Measurements from ENCODE around the gene RNF34. TPM values are rescaled to one million over a fixed set of nuclear protein-coding genes. Genes with fewer than 3 reads are reported as not detected.
A peak's percentile ranks its signal among the peaks of the same experiment; 100 is the strongest.

The RNF34 gene
- total and polyA plus RNA-seq, 2 of the 13 experiments (the other 11 are each of a cell fraction or from before 2014, with no cell fraction given) = 36.8 to 53.2 TPM

- no peak for TF ChIP-seq ZSCAN12 (CRISPR knock-in tag; IDR thresholded peaks at IDR 0.05)
- no peak for TF ChIP-seq ZNF256 (CRISPR knock-in tag; conservative IDR thresholded peaks at IDR 0.05)
- TF ChIP-seq CC2D1A (CRISPR knock-in tag; IDR thresholded peaks at IDR 0.05) = no peak
- no peak for TF ChIP-seq PHF5A (CRISPR knock-in tag; IDR thresholded peaks at IDR 0.05; ENCODE audit: low read depth, unreplicated experiment)
- TF ChIP-seq ZNF329 (CRISPR knock-in tag; IDR thresholded peaks at IDR 0.05; ENCODE audit: low read depth) = no peak
- no peak for TF ChIP-seq NR3C1 (CRISPR knock-in tag; IDR thresholded peaks at IDR 0.05)
- 0 out of 2 replicates have a peak, but pooled peaks have one; percentile 25 for TF ChIP-seq ZFP91 (CRISPR knock-in tag; IDR thresholded peaks at IDR 0.05; ENCODE audit: borderline replicate concordance)
- TF ChIP-seq ZNF687 (CRISPR knock-in tag; IDR thresholded peaks at IDR 0.05) = peak; percentile 48; the same call in 1 of the 2 replicates
- TF ChIP-seq ZBTB4 (CRISPR knock-in tag; IDR thresholded peaks at IDR 0.05; ENCODE audit: borderline replicate concordance) = no peak
- TF ChIP-seq ZNF652 (CRISPR knock-in tag; IDR thresholded peaks at IDR 0.05; ENCODE audit: borderline replicate concordance, low read depth) = no peak
- TF ChIP-seq, protein P1, sequence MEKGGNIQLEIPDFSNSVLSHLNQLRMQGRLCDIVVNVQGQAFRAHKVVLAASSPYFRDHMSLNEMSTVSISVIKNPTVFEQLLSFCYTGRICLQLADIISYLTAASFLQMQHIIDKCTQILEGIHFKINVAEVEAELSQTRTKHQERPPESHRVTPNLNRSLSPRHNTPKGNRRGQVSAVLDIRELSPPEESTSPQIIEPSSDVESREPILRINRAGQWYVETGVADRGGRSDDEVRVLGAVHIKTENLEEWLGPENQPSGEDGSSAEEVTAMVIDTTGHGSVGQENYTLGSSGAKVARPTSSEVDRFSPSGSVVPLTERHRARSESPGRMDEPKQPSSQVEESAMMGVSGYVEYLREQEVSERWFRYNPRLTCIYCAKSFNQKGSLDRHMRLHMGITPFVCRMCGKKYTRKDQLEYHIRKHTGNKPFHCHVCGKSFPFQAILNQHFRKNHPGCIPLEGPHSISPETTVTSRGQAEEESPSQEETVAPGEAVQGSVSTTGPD (CRISPR knock-in tag; IDR thresholded peaks at IDR 0.05) = no peak
- TF ChIP-seq CHCHD3 (CRISPR knock-in tag; IDR thresholded peaks at IDR 0.05) = no peak
- TF ChIP-seq ZBTB39 (CRISPR knock-in tag; IDR thresholded peaks at IDR 0.05) = no peak
- no peak for TF ChIP-seq MTA3 (CRISPR knock-in tag; IDR thresholded peaks at IDR 0.05)
Observed at GRCh38 chr12:121443193-121443870, 43.4 kb downstream of the RNF34 start (continued).
